Stimulated activated CD4-positive, alpha-beta T cell treated with anti-CD3 and anti-CD28 coated beads, Interleukin-1b, Interleukin-23, amount 100 ng/mL, for 24 hours (primary cell): ENCODE data around the gene OGFOD3.
"Not testable (repeated sequence)": the region's sequence is repeated elsewhere in the genome, so short reads cannot be mapped to it uniquely, and the experiment has no call there.

Source experiments
- DNase-seq, 4 experiments: peaks; one replicate each; pipeline ENCODE4 v3.0.0-alpha.2; 2020; ENCODE audit warnings: low read depth in 4 of 4, low spot score in 1 of 4

Gene OGFOD3, protein sequence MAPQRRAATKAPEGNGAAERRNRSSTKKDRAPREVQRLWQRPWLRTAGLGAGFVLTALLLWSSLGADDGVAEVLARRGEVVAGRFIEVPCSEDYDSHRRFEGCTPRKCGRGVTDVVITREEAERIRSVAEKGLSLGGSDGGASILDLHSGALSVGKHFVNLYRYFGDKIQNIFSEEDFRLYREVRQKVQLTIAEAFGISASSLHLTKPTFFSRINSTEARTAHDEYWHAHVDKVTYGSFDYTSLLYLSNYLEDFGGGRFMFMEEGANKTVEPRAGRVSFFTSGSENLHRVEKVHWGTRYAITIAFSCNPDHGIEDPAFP

DNA sequence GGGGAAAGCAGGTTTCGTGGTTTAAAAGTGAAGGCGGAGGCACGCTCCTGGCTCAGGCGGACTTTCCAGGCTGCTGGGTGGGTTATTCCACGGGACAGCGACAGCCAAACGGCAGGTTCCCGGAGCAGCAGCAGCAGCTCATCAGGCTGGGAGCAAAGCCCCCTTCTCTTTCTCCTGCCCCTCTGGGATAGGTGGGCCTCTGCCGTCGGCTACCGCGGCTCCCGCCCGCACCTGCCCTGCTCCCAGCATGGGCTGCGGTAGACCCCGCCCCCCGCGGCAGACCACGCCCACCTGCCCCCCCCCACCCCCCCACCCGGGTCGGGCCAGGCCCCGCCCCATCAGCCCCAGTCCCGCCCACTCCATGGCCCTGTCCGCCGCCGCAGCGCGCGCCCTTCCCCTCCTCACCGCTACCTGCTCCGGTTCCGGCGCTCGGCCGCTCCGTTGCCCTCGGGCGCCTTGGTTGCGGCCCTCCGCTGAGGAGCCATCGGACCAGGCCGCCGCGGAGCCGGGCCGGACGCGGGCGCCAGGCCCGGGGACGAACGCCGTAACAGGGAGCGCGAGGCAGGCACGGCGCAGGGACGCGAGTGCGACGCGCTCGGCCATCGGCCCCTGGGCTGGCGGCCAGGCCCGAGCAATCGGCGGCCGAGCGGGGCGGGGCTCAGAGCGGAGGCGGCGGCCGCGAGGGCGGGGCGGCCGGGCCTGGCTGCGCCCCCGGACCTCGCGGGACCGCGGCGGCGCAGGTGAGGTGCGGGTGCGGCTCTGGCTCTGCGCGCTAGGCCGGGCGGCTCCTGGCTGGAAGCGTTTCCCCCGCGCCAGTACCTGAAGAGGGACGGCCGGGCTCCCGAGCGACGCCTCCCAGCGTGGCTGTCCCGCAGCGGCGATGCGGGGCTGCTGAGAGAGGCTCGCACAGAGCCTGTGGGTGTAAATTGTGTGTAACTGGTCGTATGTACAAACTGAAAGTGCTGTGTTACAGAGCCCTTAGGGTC lies at the start of gene OGFOD3, which contains the start of gene HEXD:
TSS of gene OGFOD3 (minus strand) at position 586 of the 986 bp plus-strand sequence. CDS start at position 485, 101 bp downstream.
TSS of gene HEXD (plus strand) at position 347 of the 986 bp plus-strand sequence. CDS start 1,453 bp downstream, outside the sequence.
- DNase-seq = peak; percentile 53 to 80 (median 70)

DNA sequence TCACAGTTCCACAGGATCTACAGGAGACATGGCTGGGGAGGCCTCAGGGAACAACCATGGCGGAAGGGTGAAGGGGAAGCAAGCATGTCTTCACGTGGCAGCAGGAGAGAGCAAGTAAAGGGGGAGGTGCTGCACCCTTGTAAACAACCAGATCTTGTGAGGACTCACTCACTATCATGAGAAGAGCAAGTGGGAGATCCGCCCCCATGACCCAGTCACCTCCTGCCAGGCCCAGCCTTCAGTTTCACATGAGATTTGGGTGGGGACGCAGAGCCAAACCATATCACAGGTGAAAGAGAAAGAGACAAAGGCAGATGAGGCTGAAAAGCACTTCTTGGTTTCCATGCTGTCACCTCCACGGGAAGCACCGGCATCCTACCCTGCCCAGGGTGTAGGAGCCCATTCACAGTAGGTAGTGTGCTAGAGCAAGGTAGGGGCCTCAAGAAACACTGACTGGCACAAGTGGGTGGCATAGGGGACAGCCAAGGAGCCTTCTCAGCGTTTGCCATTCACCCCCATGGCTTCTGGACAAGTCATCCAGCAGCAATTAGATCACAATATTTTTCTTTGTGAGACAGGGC lies 46.7 kb upstream of the OGFOD3 start:
- DNase-seq = no peak

DNA sequence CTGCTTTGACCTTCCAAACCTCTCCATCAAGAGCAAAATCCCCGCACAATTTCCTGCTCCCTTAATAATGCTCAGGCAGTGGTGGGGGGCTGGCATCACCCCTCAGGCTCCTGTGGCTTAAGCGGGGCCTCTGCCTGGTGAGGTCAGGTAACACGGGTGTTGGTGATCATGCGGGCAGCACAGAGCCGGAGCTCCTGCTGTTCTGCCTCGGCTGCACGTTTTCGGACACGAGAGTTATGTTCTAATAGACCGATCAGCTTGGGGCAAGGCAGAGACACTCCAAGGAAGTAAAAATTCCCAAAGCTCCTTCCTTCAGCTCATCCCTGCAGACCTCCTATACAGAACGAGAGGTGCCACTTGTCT lies 46.2 kb upstream of the OGFOD3 start:
- DNase-seq = no peak

DNA sequence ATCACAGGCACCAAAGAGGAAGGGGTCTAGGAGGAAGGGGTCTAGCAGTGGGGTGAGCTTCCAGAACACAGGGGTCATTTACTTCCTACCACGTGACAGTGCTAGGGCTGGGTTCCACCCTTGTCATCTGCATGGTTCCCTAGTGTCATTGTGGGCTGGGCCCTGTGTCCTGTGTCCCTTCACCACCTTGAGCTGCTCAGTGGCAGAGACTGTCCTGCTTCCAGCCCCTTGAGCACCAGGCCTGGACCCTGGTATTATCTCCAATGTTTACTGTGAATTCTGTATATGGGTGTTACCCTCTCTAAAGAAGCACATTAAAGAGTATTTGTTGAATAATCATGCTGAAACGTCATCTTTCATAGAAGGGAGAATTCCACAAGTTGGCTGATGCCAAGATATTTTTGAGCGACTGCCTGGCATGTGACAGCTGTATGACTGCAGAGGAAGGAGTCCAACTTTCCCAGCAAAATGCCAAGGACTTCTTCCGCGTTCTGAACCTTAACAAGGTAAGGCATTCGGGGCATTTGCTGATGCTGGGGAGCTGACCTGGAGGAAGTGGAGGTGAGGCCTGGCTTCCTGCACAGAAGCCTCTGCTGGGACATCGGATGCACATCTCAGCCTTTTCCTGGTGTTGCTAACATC lies 45.7 kb upstream of the OGFOD3 start:
- no peak for DNase-seq

DNA sequence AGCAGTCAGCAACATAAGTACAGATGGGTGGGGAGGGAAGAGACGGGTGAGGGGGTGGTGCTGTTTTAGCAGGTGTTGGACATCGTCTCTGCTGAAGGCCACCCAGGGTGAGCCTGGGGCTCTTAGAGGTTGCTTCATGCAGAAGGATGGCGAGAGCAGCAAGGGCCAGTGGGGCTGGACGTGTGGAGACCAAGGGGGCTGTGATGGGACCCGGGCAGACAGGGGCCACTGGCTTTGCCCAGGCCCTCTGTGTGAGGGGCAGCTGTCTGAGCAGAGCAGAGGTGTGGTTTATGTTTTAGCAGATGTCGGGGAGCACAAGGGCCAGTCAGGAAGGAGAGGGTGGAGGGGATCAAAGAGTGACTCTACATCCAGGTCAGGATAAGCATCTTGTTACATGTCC lies 45.0 kb upstream of the OGFOD3 start:
- no peak for DNase-seq

DNA sequence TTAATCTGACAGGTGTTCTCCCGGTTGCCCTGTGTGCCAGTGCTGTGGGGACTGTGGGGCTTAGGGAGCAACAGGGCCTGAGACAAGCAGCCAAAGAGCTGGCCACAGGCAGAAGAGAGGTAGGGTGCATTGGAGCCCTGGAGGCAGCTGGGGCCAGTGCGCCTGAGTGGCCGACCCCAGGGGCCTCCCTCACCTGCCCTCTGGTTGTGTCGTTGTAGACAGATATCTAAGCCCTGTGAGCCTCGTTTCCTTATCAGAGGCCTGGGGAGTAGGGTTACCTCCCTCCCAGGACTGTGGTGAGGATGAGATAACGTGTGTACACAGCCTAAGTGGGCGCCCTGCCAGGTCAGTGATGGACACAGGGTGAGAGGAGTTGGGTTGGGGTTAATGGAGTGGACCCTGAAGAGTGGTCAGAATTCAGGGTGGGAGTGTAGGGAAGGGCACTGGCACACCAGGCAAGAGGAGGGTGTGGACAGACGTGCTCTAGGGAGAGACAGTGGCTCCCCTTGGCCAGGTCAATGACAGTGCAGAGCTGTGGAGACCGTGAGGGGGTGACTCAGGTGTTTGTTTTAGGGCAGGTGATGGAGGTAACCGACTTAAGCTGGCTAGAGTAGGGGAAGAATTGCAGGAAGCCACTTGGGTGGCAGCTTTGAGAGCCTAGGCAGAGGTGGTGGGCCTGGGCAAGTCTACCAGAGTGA lies 43.6 kb upstream of the OGFOD3 start:
- DNase-seq = no peak

DNA sequence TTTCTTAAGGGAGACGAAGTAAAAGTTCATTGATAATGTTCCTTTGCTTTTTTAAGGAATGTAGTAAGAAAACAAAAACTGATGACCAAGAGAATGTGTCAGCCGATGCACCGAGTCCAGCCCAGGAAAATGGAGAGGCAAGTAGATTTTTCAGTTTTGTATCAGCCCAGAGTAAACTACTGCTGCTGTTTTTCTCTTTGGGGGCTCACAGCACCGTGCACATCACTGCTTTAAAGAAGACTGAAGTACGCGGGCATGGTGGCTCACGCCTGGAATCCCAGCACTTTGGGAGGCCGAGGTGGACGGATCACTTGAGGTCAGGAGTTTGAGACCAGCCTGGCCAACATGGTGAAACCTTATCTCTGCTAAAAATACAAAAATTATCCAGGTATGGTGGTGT lies 41.5 kb upstream of the OGFOD3 start:
- DNase-seq = not testable (repeated sequence)

DNA sequence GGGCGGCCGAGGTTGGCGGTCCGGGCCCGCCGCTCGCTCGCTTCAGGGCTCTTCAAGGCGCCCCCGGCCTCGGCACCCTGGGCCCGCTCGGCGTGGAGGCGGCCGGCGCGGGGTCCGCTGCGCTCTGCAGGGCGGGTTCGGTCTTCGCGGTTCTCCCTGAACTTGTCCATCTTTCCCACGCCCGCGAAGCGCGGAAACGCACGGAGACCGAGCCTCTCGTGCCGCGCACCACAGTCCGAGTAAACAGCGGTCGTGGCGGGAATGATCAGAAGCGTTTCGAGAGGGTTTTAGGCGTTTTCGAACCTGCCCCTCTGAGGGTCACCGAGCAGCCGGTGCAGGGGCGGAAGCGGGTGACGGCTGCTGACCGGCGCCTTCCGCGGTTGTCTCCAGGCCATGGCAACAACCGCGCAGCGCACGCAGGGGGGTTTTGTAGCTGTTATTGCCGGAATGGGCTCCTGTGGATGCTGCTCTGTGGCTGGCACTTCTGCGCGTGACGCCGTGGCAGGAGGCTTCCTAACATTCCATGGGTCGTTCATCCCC lies 40.6 kb upstream of the OGFOD3 start:
- no peak for DNase-seq

DNA sequence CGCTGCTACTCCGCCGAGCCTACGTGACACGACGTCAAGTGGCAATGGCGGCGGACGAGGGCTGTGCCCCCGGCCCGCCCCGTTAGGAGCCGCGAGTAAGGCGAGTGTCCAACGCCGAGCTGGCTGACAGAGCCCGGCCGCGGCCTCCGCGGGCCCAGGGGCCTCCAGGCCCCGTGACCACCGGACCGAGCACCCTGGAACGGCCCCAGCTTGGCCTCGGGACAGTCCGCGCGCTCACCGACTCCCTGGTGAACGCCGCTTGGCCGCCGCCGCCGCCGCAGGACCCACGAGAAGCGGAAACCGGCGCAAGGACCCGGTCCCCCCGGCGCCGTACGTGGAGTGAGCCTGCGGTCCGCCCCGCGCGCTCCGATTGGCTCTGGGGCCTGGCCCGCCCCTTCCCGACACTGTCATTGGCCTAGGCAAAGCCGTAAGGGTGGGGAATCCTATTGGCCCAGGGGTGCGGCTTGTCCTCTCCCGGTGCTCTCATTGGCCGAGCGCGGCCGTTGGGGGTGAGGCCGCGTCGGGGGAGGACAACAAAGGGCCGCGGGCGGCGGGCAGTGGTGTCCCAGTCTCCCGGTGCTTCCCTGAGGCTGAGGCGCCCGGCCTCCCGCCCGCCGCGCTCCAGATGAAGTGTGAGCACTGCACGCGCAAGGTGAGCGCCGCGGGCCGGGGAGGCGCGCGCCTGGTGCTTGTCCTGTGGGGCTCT lies 39.9 kb upstream of the OGFOD3 start, which contains the start of gene NARF:
TSS of gene NARF (plus strand) at position 563 of the 706 bp plus-strand sequence. CDS start at position 626, 63 bp downstream.
- peak; percentile 79 to 96 (median 86) for DNase-seq

DNA sequence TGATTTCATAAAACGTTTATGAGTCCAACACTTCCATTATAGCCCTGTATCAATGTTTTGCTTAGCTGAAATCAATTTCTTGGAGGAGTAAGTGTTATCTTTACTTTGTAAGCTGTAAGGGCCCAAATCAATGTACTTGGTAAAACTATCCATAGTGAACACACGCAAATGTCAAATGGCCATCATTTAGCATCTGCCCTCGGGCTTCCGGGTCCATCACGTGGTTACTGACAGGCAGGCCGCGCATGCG lies 39.5 kb upstream of the OGFOD3 start:
- DNase-seq = no peak

DNA sequence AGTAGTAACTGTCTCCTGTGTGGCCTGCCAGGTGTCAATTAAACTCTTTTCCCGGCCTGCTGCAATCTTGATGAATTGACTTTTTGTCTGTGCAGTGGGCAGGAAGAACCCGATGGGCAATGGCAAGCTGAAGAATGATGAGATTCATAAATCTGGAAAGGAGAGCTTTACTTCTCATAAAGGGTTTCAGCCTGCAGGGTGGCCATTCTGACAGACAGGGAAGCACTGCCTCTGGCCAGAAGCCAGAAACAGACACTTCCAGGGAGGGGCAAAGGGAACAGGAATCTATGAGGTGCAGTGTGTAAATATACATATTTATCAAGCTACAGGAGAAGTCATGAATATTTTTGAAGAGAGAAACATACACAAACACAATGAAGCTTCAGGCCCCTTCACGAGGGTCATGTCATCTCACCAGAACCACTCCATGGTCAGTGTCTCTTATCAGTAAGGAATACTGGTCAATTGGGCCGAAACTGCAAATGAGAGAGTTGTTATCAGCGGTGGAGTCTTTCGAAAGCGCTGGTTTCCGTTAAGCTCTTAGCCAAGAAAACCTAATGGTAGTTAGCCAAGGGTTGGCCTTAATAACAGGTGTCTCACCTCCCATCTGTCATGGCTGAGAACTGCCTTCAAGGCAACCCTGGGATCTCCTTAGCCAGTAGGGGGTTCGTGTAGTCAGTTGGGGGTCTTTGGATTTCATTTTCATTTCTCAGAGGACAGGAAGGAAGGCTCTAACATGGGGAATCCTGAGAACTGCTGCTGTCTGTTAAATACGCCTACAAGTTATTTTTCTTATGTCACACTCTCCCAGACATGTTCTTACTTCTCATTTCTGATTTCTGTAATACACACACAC lies 38.9 kb upstream of the OGFOD3 start:
- DNase-seq = no peak

DNA sequence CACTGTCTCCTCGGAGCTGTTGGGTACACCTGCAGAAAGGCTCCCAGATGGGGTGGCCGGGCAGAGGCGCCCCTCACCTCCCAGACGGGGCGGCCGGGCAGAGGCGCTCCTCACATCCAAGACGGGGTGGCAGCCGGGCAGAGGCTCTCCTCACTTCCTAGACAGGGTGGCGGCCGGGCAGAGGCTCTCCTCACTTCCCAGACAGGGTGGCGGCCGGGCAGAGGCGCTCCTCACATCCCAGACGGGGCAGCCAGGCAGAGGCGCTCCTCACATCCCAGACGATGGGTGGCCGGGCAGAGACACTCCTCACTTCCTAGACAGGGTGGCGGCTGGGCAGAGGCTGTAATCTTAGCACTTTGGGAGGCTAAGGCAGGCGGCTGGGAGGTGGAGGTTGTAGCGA lies 35.3 kb upstream of the OGFOD3 start:
- not testable (repeated sequence) for DNase-seq

DNA sequence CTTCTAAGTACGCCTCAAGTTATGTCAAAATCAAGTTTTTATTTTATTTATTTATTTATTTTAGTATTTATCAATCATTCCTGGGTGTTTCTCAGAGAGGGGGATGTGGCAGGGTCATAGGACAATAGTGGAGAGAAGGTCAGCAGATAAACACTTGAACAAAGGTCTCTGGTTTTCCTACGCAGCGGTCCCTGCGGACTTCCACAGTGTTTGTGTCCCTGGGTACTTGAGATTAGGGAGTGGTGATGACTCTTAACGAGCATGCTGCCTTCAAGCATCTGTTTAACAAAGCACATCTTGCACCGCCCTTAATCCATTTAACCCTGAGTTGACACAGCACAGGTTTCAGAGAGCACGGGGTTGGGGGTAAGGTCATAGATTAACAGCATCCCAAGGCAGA lies 34.8 kb upstream of the OGFOD3 start:
- not testable (repeated sequence) for DNase-seq

DNA sequence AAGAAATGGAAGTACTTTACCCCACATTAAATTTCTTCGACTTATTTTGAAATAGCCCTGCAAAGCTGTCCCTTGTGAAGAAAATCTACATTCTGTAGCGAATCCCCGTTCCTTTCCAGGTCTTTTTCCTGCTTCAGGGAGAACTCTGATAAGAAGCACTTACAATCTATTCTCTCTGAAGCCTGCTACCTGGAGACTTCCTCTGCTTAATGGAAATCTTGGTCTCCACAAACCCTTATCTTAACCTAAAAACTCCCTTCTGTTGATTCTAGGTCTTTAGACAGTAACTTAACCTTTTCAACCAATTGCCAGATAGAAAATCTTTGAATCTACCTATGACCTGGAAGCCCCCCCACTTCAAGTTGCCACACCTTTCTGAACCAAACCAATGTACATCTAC lies 33.8 kb upstream of the OGFOD3 start:
- no peak for DNase-seq

DNA sequence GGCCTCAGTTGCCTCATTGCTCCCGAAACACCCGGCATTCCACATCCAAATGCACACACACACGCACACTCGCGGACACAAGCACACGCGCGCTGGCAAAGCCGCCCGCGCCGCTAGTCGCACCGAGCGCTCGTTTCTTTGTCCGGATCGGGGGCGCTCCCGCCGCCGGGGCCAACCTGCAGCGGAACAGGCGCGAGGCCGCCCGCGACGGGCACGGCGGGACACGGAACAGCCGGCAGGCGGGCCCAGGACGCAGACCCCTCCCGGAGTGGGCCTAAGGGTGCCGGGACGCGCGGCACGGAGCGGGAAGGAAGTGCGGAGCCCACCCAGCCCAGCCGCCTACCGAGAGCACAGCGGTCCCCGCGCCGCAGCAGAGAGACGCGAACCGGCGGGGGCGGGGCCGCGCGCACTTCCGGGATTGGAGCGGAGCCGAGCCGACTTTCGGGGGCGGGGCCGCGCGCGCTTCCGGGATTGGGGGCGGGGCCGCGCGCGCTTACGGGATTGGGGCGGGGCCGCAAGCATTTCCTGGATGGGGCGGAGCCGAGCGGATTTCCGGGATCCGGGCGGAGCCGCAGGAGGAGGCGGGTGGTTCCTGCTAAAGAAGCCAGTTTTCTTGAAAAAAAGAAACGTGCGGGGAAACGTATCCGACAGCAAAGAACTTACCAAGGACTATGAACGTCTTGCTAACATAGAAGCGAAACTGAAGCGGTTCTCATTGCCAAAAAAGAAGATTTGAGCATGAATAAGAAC lies 32.1 kb upstream of the OGFOD3 start, which contains the start of gene CYBC1:
TSS of gene CYBC1 (minus strand) at position 396 of the 750 bp plus-strand sequence. CDS start 1,498 bp downstream, outside the sequence.
- DNase-seq = peak; percentile 89 to 95 (median 93)

DNA sequence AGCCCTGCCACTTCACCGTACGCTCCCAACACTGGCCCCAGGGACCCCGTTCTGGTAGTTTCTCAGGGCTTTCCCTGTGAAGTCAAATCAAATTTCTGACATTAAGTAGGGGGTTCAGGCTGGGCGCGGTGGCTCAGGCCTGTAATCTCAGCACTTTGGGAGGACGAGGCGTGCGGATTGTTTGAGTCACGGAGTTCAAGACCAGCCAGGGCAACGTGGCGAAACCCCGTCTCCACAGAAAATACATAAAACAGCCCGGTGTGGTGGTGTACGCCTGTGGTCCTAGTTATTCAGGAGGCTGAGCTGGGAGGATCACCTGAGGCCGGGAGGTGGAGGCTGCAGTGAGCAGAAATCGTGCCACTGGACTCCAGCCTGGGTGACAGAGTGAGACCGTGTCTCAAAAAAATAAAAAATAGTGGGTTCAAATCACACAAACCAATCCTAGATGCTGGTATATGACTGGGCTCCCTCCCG lies 31.5 kb upstream of the OGFOD3 start:
- peak in 2 of 4 experiments; percentile 23 to 41 for DNase-seq

DNA sequence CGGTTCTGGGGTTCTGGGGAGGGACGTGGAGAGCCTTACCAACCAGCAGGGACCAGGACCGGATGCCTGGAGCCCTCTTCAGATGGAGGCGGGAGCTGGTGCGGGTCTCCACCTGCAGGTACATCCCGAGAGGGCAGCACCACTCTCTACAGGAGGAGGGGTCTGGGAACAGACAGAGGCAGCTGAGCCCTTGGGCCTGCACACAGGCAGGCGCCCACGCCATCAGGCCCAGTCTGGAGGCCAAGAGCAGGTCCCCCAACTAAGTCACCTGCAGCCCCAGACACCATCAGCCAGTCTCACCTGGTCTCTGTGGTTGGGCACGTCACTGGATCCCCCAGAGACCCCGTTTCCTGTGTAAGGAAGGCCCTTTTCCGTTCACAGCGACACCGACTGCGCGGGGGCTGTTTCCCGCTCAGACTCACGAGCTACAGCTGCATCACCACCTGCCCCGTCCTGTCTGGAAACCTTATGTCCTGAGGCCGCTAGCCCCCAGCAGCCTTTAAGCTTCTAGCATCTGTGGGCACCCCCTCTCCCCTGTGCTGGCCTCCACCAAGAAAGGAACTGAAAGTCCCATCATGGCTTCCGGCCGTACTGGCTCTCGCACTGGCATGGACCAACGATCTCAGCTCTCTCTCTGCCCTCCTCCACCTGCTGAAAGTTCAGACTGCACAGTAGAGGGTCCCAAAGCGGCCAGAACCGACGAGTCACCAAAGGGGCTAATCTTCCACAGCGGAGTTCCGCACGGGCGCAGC lies 30.9 kb upstream of the OGFOD3 start:
- DNase-seq = peak; percentile 18 to 60 (median 36)
